BE2C (cell line): Measurements from ENCODE around the gene THEMIS.
"Not testable (repeated sequence)": the region's sequence is repeated elsewhere in the genome, so short reads cannot be mapped to it uniquely, and the experiment has no call there.

ENCODE experiments used
- DNase-seq: peaks from one replicate; pipeline ENCODE4 v3.0.0-alpha.2; 2020
- H3K27me3 ChIP-seq: fragments of 250-450 bp; sonication (Bioruptor Pico); 2 replicates; pipeline ENCODE4 v1.5.1; 2020; ENCODE audit warnings: mild to moderate bottlenecking
- H3K36me3 ChIP-seq: fragments of 250-450 bp; sonication (Bioruptor Pico); 2 replicates; pipeline ENCODE4 v1.5.1; 2020; ENCODE audit warnings: mild to moderate bottlenecking
- H3K4me1 ChIP-seq: fragments of 250-450 bp; sonication (Bioruptor Pico); 2 replicates; pipeline ENCODE4 v1.5.1; 2020
- H3K4me3 ChIP-seq: 2 replicates; pipeline ENCODE4 v1.5.1; 2011; ENCODE audit warnings: low read depth, low read length
- H3K9me3 ChIP-seq: fragments of 250-450 bp; sonication (Bioruptor Pico); 2 replicates; pipeline ENCODE4 v1.5.1; 2020
- CTCF ChIP-seq: IDR thresholded peaks from 2 replicates; pipeline ENCODE4 v1.5.1; 2012; ENCODE audit warnings: mild to moderate bottlenecking, low read depth, low read length

THEMIS gene

GRCh38 chr6:127933852-127934840 lies 33.3 kb upstream of the THEMIS start:
- Histone ChIP-seq H3K9me3 (no peaks in the 10 kb centered on the region), H3K4me3 (no peak overlapping the region), H3K27me3 (no peaks in the 10 kb centered on the region), H3K36me3 (no peaks in the 10 kb centered on the region), H3K4me1 (no peaks in the 10 kb centered on the region)
- no peak for DNase-seq
- no peak for TF ChIP-seq CTCF

DNA sequence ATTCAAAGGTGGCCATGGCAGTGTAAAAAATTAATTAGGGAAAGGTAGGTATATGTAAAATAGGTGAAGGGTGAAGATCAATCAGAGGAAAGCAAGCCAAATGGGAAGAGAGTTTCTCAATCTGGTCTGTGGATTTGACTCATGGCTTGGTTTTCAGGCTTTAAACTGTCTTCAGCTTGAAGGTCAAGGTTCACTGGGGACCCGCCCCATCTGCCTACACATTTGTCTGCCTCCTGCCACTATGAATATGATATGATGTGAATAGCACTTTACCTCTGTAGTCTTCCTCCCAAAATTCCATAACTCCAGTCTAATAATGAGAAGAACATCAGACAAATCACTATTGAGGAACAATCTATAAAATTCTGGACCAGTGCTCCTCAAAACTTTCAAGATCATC lies 32.3 kb upstream of the THEMIS start:
- H3K9me3 ChIP-seq = no peaks in the 10 kb centered on the region
- DNase-seq = no peak
- H3K36me3 ChIP-seq = no peaks in the 10 kb centered on the region
- H3K4me1 ChIP-seq = no peaks in the 10 kb centered on the region
- H3K27me3 ChIP-seq = no peaks in the 10 kb centered on the region
- no peak overlapping the region for H3K4me3 ChIP-seq
- no peak for TF ChIP-seq CTCF

GRCh38 chr6:127932708-127933107 lies 31.9 kb upstream of the THEMIS start:
- H3K9me3 ChIP-seq = no peaks in the 10 kb centered on the region; the same call in 1 of the 2 replicates
- no peaks in the 10 kb centered on the region for H3K27me3 ChIP-seq
- no peaks in the 10 kb centered on the region for H3K36me3 ChIP-seq
- no peaks in the 10 kb centered on the region for H3K4me1 ChIP-seq
- no peak overlapping the region for H3K4me3 ChIP-seq
- TF ChIP-seq CTCF = no peak
- no peak for DNase-seq

- not testable (repeated sequence) for H3K4me1 ChIP-seq, H3K9me3 ChIP-seq, H3K4me3 ChIP-seq, H3K36me3 ChIP-seq, DNase-seq, H3K27me3 ChIP-seq
Measured at GRCh38 chr6:127926441-127926840, 25.6 kb upstream of the THEMIS start.

GRCh38 chr6:127924440-127924839 lies 23.6 kb upstream of the THEMIS start:
- no peaks in the 10 kb centered on the region for H3K36me3 ChIP-seq
- peaks cover 3% of the 10 kb centered on the region for H3K9me3 ChIP-seq
- TF ChIP-seq CTCF = no peak
- H3K4me1 ChIP-seq = peaks cover 8% of the 10 kb centered on the region
- H3K4me3 ChIP-seq = no peak overlapping the region
- no peak for DNase-seq
- H3K27me3 ChIP-seq = no peaks in the 10 kb centered on the region

DNA sequence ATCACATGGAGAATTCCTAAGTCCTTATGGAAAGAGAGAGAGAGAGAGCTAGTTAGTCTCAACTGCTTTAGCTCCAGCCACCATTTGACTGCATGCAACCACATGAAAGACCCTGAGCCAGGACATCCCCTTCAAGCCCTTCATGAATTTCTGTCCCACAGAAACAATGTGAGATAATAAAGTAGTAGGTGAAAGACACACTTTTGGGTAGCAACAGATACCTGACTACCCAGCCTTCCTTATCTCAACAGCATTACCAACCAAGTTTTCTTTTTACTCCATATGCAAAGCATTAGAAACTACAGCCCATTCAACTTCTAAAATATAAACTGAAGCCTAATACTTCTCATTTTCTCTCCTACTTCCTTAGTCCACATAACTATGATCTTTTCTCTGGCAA lies 23.2 kb upstream of the THEMIS start:
- Histone ChIP-seq H3K4me1 (peaks cover 8% of the 10 kb centered on the region), H3K36me3 (no peaks in the 10 kb centered on the region), H3K9me3 (peaks cover 3% of the 10 kb centered on the region), H3K4me3 (no peak overlapping the region), H3K27me3 (no peaks in the 10 kb centered on the region)
- no peak for TF ChIP-seq CTCF
- no peak for DNase-seq
